ENCODE results near the gene UBE2D1. TPM values are rescaled to one million over a fixed set of nuclear protein-coding genes. Genes with fewer than 3 reads are reported as not detected.

Gene UBE2D1
- total and polyA plus RNA-seq, 2 donors (not counting 3 experiments of a cell fraction or from before 2014, with no cell fraction given): 13.5 to 14.5 TPM

DNA sequence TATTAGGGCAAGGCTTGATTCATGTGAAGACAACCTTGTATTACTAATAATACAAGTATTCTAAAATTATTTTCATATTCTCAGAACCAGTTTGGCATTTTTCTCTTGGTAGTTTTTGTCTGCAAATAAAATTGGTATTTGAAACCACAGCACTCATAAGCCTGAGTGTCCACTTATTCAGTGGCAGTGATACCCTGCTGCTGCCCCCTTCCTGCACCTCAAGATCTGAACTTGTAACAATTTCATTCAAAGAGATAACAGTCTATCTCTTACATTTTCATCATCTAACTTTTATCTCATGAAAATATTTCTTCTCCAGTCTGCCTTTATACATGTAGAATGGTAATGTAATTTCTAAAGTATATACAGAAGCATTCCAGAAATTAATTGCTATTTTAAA, 59.7 kb downstream of the UBE2D1 start:
- DNase-seq (ENCODE audit: low read depth, low spot score) (no peak), FAIRE-seq (no peak)
- H3K36me3 ChIP-seq (ENCODE audit: control insufficient read depth in 2 of 2, extremely low read depth in 1 of 2, insufficient read depth in 2 of 2, low read length in 2 of 2): peaks cover 3 to 19% of the 10 kb centered on the region in 2 experiments
- intact Hi-C loops (cut with micrococcal nuclease): no loop called here
- no peaks in the 10 kb centered on the region for H3K9me3 ChIP-seq (replicated peaks; ENCODE audit: control insufficient read depth, insufficient read depth, low read length)
- no peak overlapping the region for H3K4me2 ChIP-seq (ENCODE audit: insufficient read depth, low read length)
- peaks cover 13% of the 10 kb centered on the region for H3K79me2 ChIP-seq (ENCODE audit: control insufficient read depth, insufficient read depth, low read length)
- no peak overlapping the region for H3K27ac ChIP-seq (ENCODE audit: insufficient read depth, low read depth, low read length)
- no TSS peak for BruUV-seq (replicated peaks)
- no peak overlapping the region for H3K9ac ChIP-seq (replicated peaks; ENCODE audit: extremely low read depth, insufficient read depth, low read length)
- no peak overlapping the region for H2AFZ ChIP-seq (ENCODE audit: low read depth, low read length)
- H3K4me1 ChIP-seq (ENCODE audit: control insufficient read depth, extremely low read depth, insufficient read depth, low read length): no peaks in the 10 kb centered on the region
- H3K4me3 ChIP-seq (replicated peaks in 1 of 3; ENCODE audit: insufficient read depth in 1 of 3, low read depth in 1 of 3, low read length in 3 of 3): no peak overlapping the region
- no peaks in the 10 kb centered on the region for H3K9me1 ChIP-seq (replicated peaks; ENCODE audit: control insufficient read depth, extremely low read depth, insufficient read depth, low read length)
- CTCF ChIA-PET: interaction anchor here (2.9 kb wide), 2 partner anchors 9 to 93 kb away, joined by 12 to 23 read pairs; partner anchors contain the start of gene TFAM
- POLR2A ChIA-PET: no interaction called here
- no peaks in the 10 kb centered on the region for H3K27me3 ChIP-seq (ENCODE audit: control insufficient read depth in 2 of 2, insufficient read depth in 2 of 2, low read length in 2 of 2)
- TF ChIP-seq CTCF (IDR thresholded peaks at IDR 0.05; ENCODE audit: extremely low read depth in 1 of 2, insufficient read depth in 1 of 2, low read depth in 1 of 2, low read length in 2 of 2) (no peak), GATA2 (IDR thresholded peaks at IDR 0.05; ENCODE audit: insufficient read depth, insufficient read length, low read depth, low read length) (no peak), EZH2 (IDR thresholded peaks at IDR 0.05; ENCODE audit: borderline replicate concordance, low read depth, low read length, severe bottlenecking) (no peak), FOS (IDR thresholded peaks at IDR 0.05; ENCODE audit: borderline replicate concordance, insufficient read depth, low read length) (no peak), MYC (IDR thresholded peaks at IDR 0.05; ENCODE audit: low read depth, low read length) (no peak), POLR2A (IDR thresholded peaks at IDR 0.05; ENCODE audit: low read depth, low read length) (no peak), POLR2AphosphoS5 (IDR thresholded peaks at IDR 0.05; ENCODE audit: insufficient read depth, low read depth, low read length) (no peak), JUN (IDR thresholded peaks at IDR 0.05; ENCODE audit: borderline replicate concordance, insufficient read depth, insufficient read length, low read depth) (no peak)
- TF ChIP-seq, protein P1, sequence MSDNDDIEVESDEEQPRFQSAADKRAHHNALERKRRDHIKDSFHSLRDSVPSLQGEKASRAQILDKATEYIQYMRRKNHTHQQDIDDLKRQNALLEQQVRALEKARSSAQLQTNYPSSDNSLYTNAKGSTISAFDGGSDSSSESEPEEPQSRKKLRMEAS (IDR thresholded peaks at IDR 0.05; ENCODE audit: insufficient read depth, insufficient read length): no peak
- dilution Hi-C loops (cut with MboI; ENCODE audit: extremely low pct_ligation_motif_present, low sequenced_read_pairs): no loop called here
- no peaks in the 10 kb centered on the region for H4K20me1 ChIP-seq (replicated peaks; ENCODE audit: control insufficient read depth, extremely low read depth, insufficient read depth, low read length)
